Limb (tissue), 2 donors: ENCODE data around the gene PI4K2A.
A peak's percentile ranks its signal among the peaks of the same experiment; 100 is the strongest.

Experiments used
- DNase-seq, 2 donors: peaks; one replicate each; pipeline ENCODE4 v3.0.0-alpha.2; 2016; ENCODE audit errors: extremely low spot score in 2 of 2

Gene PI4K2A

GRCh38 chr10:97640174-97640867 is at the start of gene PI4K2A:
TSS of gene PI4K2A (plus strand) at chr10:97640671. CDS start at chr10:97640743, 72 bp downstream.
- DNase-seq = peak; percentile 98 to 99

- DNase-seq = no peak
Measured at GRCh38 chr10:97590748-97591495, 49.5 kb upstream of the PI4K2A start.

- DNase-seq = no peak
Measured at GRCh38 chr10:97593421-97593820, 47.0 kb upstream of the PI4K2A start.

GRCh38 chr10:97596101-97597082 is 44.1 kb upstream of the PI4K2A start:
- DNase-seq = peak in 1 of 2 donors; percentile 18

- no peak for DNase-seq
Measured at GRCh38 chr10:97597778-97598177, 42.7 kb upstream of the PI4K2A start.

GRCh38 chr10:97598407-97599271 is 41.8 kb upstream of the PI4K2A start:
- DNase-seq = no peak

GRCh38 chr10:97599272-97599619 is 41.2 kb upstream of the PI4K2A start:
- no peak for DNase-seq

GRCh38 chr10:97600616-97601015 is 39.9 kb upstream of the PI4K2A start:
- no peak for DNase-seq

- no peak for DNase-seq
Measured at GRCh38 chr10:97601268-97602215, 38.9 kb upstream of the PI4K2A start.

- DNase-seq = no peak
Measured at GRCh38 chr10:97607095-97607636, 33.3 kb upstream of the PI4K2A start.

- no peak for DNase-seq
Measured at GRCh38 chr10:97608991-97609561, 31.4 kb upstream of the PI4K2A start.

GRCh38 chr10:97611473-97611872 is 29.0 kb upstream of the PI4K2A start:
- DNase-seq = no peak

- DNase-seq = peak in 1 of 2 donors; percentile 44
Measured at GRCh38 chr10:97612386-97612785, 28.1 kb upstream of the PI4K2A start.

GRCh38 chr10:97618285-97618684 is 22.2 kb upstream of the PI4K2A start:
- no peak for DNase-seq

- no peak for DNase-seq
Measured at GRCh38 chr10:97618733-97619132, 21.7 kb upstream of the PI4K2A start.

GRCh38 chr10:97623277-97623676 is 17.2 kb upstream of the PI4K2A start:
- DNase-seq = no peak

GRCh38 chr10:97627731-97628130 is 12.7 kb upstream of the PI4K2A start:
- DNase-seq = no peak

- DNase-seq = no peak
Measured at GRCh38 chr10:97628228-97628627, 12.2 kb upstream of the PI4K2A start.

GRCh38 chr10:97629289-97629688 is 11.2 kb upstream of the PI4K2A start:
- DNase-seq = no peak
